Measurements from ENCODE around the gene COBLL1. TPM values are rescaled to one million over a fixed set of nuclear protein-coding genes. Genes with fewer than 3 reads are reported as not detected.
"Not testable (repeated sequence)": the region's sequence is repeated elsewhere in the genome, so short reads cannot be mapped to it uniquely, and the experiment has no call there.

The COBLL1 gene
- total RNA-seq, 2 experiments from 2014 or later, result not detected

GRCh38 chr2:164869420-164869772 is 27.8 kb upstream of the COBLL1 start:
- no peaks in the 10 kb centered on the region for H3K9me3 Mint-ChIP-seq
- H3K27ac Mint-ChIP-seq, result no peak overlapping the region
- no peak for DNase-seq
- POLR2A ChIA-PET, result no interaction called here
- peaks cover 8% of the 10 kb centered on the region for H3K27me3 Mint-ChIP-seq
- CTCF ChIA-PET, result no interaction called here
- H3K36me3 Mint-ChIP-seq (ENCODE audit: low read depth), result no peaks in the 10 kb centered on the region
- H3K4me1 Mint-ChIP-seq, result no peaks in the 10 kb centered on the region
- H3K4me3 Mint-ChIP-seq, result no peak overlapping the region

GRCh38 chr2:164868563-164869419 is 27.2 kb upstream of the COBLL1 start:
- Mint-ChIP-seq H3K4me1 (no peaks in the 10 kb centered on the region), H3K4me3 (no peak overlapping the region), H3K27ac (no peak overlapping the region), H3K36me3 (ENCODE audit: low read depth) (no peaks in the 10 kb centered on the region), H3K9me3 (no peaks in the 10 kb centered on the region), H3K27me3 (peaks cover 8% of the 10 kb centered on the region)
- DNase-seq, result no peak
- POLR2A ChIA-PET, result no interaction called here
- CTCF ChIA-PET, result no interaction called here

DNA sequence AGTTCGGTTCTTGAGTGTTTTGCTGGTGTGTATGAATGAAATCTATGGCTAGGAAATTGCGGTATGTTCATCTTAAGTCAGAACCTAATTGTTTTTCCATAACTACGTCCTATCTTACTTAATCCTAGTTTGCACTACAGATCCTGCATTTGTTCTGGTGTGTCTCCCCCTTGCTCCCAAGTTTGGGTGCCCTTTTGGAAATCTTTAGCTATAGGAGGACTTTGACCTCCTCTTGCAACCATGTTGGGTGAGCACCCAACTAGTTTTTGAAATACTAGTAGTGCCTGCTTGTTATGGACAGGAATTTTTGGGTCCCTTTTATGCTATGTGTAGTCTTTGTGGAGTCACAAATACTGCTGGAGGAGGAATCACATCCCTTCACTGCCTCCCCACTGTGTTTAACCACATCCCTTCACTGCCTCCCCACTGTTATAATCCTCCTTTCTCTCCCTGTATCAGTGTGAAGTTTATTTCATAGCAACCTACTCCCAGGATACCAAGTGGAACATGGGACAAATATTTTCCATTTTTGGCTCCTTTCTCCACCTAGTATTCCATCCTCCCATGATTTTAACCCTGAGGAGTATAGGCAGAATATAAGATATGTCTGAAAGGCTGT is 26.3 kb upstream of the COBLL1 start:
- H3K36me3 Mint-ChIP-seq (ENCODE audit: low read depth), result no peaks in the 10 kb centered on the region
- H3K27ac Mint-ChIP-seq, result no peak overlapping the region
- peaks cover 8% of the 10 kb centered on the region for H3K27me3 Mint-ChIP-seq
- DNase-seq, result no peak
- ChIA-PET CTCF (no interaction called here), POLR2A (no interaction called here)
- no peak overlapping the region for H3K4me3 Mint-ChIP-seq
- no peaks in the 10 kb centered on the region for H3K9me3 Mint-ChIP-seq
- no peaks in the 10 kb centered on the region for H3K4me1 Mint-ChIP-seq

DNA sequence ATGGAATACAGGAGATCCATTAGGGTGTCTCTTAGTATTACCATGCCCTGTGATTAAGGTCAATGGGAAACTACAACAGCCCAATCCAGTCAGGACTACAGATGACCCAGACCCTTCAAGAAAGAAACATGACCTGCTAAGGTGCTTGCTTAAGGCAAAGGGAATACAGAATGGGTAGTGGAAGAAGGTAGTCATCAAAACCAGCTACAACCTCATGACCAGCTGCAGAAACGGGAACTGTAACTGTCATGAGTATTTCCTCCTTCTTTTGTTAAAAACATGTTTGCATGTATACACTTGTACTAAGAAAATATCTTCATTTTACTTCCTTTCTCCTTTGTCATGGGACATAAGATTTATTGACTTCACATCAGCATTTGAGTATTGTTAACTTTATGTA is 24.8 kb upstream of the COBLL1 start:
- H3K4me3 Mint-ChIP-seq; H3K36me3 Mint-ChIP-seq (ENCODE audit: low read depth); POLR2A ChIA-PET; DNase-seq; H3K4me1 Mint-ChIP-seq; H3K9me3 Mint-ChIP-seq; H3K27ac Mint-ChIP-seq: not testable (repeated sequence)
- H3K27me3 Mint-ChIP-seq, result peaks cover 10% of the 10 kb centered on the region
- CTCF ChIA-PET, result interaction anchor here (0.6 kb wide), 1 partner anchor 9 kb away, joined by 3 read pairs; no protein-coding TSS in a partner anchor

GRCh38 chr2:164860694-164861042 is 19.0 kb upstream of the COBLL1 start:
- DNase-seq, result no peak
- Mint-ChIP-seq H3K27me3 (peaks cover 5% of the 10 kb centered on the region), H3K27ac (no peak overlapping the region), H3K4me1 (no peaks in the 10 kb centered on the region), H3K36me3 (ENCODE audit: low read depth) (no peaks in the 10 kb centered on the region), H3K4me3 (no peak overlapping the region), H3K9me3 (no peaks in the 10 kb centered on the region)
- ChIA-PET POLR2A (no interaction called here), CTCF (no interaction called here)

- CTCF ChIA-PET; H3K36me3 Mint-ChIP-seq (ENCODE audit: low read depth); H3K27me3 Mint-ChIP-seq; H3K4me3 Mint-ChIP-seq; H3K4me1 Mint-ChIP-seq; DNase-seq; H3K27ac Mint-ChIP-seq; H3K9me3 Mint-ChIP-seq; POLR2A ChIA-PET: not testable (repeated sequence)
These were observed 18.5 kb upstream of the COBLL1 start for GRCh38 chr2:164859906-164860693.

GRCh38 chr2:164859251-164859818 is 17.7 kb upstream of the COBLL1 start:
- no peaks in the 10 kb centered on the region for H3K36me3 Mint-ChIP-seq (ENCODE audit: low read depth)
- ChIA-PET CTCF (no interaction called here), POLR2A (no interaction called here)
- H3K4me3 Mint-ChIP-seq, result no peak overlapping the region
- H3K27me3 Mint-ChIP-seq, result peaks cover 2% of the 10 kb centered on the region
- H3K9me3 Mint-ChIP-seq, result no peaks in the 10 kb centered on the region
- H3K4me1 Mint-ChIP-seq, result no peaks in the 10 kb centered on the region
- H3K27ac Mint-ChIP-seq, result no peak overlapping the region
- no peak for DNase-seq

DNA sequence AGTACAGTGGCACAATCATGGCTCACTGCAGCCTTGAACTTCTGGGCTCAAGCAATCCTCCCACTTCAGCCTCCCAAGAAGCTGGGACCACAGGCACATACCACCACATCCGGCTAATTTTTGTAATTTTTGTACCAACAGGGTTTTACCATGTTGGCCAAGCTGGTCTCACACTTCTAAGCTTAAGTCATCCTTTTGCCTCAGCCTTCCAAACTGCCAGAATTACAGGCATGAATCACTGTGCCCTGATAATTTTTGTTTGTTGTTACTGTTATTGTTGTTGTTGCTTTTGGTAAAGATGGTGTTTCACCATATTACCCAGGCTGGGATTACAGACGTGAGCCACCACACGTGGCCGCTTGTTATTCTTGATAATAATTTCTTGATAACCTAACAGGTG is 10.5 kb upstream of the COBLL1 start:
- H3K9me3 Mint-ChIP-seq, result no peaks in the 10 kb centered on the region
- no peak overlapping the region for H3K27ac Mint-ChIP-seq
- CTCF ChIA-PET, result interaction anchor here (0.6 kb wide), 1 partner anchor 66 kb away, joined by 3 read pairs; no protein-coding TSS in a partner anchor
- H3K4me3 Mint-ChIP-seq, result no peak overlapping the region
- no peaks in the 10 kb centered on the region for H3K36me3 Mint-ChIP-seq (ENCODE audit: low read depth)
- POLR2A ChIA-PET, result no interaction called here
- H3K4me1 Mint-ChIP-seq, result no peaks in the 10 kb centered on the region
- H3K27me3 Mint-ChIP-seq, result peaks cover 20% of the 10 kb centered on the region
- DNase-seq, result no peak

- no peak overlapping the region for H3K27ac Mint-ChIP-seq
- H3K36me3 Mint-ChIP-seq (ENCODE audit: low read depth), result no peaks in the 10 kb centered on the region
- DNase-seq, result no peak
- no peaks in the 10 kb centered on the region for H3K9me3 Mint-ChIP-seq
- POLR2A ChIA-PET, result no interaction called here
- H3K27me3 Mint-ChIP-seq, result peaks cover 25% of the 10 kb centered on the region
- CTCF ChIA-PET, result no interaction called here
- H3K4me3 Mint-ChIP-seq, result no peak overlapping the region
- no peaks in the 10 kb centered on the region for H3K4me1 Mint-ChIP-seq
These were observed 8.6 kb upstream of the COBLL1 start for GRCh38 chr2:164850235-164850634.

GRCh38 chr2:164849506-164849905 is 7.9 kb upstream of the COBLL1 start:
- DNase-seq, result no peak
- Mint-ChIP-seq H3K27me3 (peaks cover 28% of the 10 kb centered on the region), H3K4me3 (no peak overlapping the region), H3K4me1 (no peaks in the 10 kb centered on the region), H3K9me3 (no peaks in the 10 kb centered on the region), H3K36me3 (ENCODE audit: low read depth) (no peaks in the 10 kb centered on the region), H3K27ac (no peak overlapping the region)
- CTCF ChIA-PET, result no interaction called here
- POLR2A ChIA-PET, result no interaction called here

- Mint-ChIP-seq H3K27ac (no peak overlapping the region), H3K36me3 (ENCODE audit: low read depth) (no peaks in the 10 kb centered on the region), H3K27me3 (peaks cover 36% of the 10 kb centered on the region), H3K4me1 (no peaks in the 10 kb centered on the region), H3K9me3 (no peaks in the 10 kb centered on the region), H3K4me3 (no peak overlapping the region)
- ChIA-PET POLR2A (no interaction called here), CTCF (no interaction called here)
- DNase-seq, result no peak
These were observed 6.5 kb upstream of the COBLL1 start for GRCh38 chr2:164847981-164848741.

DNA sequence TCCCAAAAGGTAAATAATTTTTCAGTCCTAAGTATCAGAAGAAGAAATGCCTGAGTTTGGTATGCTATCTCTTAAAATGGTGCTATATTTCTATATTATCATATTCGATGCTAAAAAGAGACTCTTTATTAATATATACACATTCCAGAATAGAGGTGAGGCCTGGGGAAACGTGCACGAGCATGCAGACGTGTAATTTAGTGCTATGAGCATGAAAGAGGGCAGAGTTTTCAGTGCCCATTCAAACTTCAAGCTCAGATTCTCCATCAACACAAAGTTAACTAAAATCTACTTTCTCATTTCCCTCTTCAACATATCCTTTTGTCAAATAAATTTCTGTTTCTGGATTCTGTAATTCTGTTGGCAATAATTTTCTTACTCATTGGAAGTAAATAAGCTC is 5.7 kb upstream of the COBLL1 start:
- DNase-seq, result no peak
- POLR2A ChIA-PET, result no interaction called here
- no peaks in the 10 kb centered on the region for H3K36me3 Mint-ChIP-seq (ENCODE audit: low read depth)
- peaks cover 39% of the 10 kb centered on the region for H3K27me3 Mint-ChIP-seq
- no peaks in the 10 kb centered on the region for H3K4me1 Mint-ChIP-seq
- no peaks in the 10 kb centered on the region for H3K9me3 Mint-ChIP-seq
- H3K27ac Mint-ChIP-seq, result no peak overlapping the region
- CTCF ChIA-PET, result no interaction called here
- H3K4me3 Mint-ChIP-seq, result no peak overlapping the region

DNA sequence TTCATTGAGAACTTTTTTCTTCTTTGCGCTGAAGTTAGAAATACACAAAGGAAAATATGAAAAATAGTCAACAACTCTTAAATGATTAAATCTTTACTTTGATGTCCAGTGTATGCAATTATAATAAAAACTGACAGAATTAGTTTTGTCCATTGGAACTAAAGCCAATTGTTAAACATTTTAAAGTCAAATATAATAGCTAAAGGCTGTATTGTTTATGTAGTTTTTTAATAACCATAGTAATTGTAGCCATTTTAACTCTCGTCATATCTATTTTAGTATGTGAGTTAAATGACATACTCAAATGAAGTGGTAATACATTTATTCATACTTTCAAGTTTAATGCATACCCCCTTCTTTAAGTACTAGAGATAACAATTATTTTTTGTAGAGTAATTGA is 4.7 kb upstream of the COBLL1 start:
- H3K4me1 Mint-ChIP-seq, result peaks cover 2% of the 10 kb centered on the region
- ChIA-PET CTCF (no interaction called here), POLR2A (no interaction called here)
- peaks cover 44% of the 10 kb centered on the region for H3K27me3 Mint-ChIP-seq
- no peaks in the 10 kb centered on the region for H3K9me3 Mint-ChIP-seq
- H3K4me3 Mint-ChIP-seq, result no peak overlapping the region
- no peaks in the 10 kb centered on the region for H3K36me3 Mint-ChIP-seq (ENCODE audit: low read depth)
- no peak overlapping the region for H3K27ac Mint-ChIP-seq
- DNase-seq, result no peak

Data from activated CD4-positive, alpha-beta T cell treated with anti-CD3 and anti-CD28 coated beads, Interleukin-2, amount 10 ng/mL, durations not matched to agents 7 days and 5 days (primary cell).